Measurements from ENCODE around the gene FAR1.
"Not testable (repeated sequence)": the region's sequence is repeated elsewhere in the genome, so short reads cannot be mapped to it uniquely, and the experiment has no call there.

Gene FAR1, protein sequence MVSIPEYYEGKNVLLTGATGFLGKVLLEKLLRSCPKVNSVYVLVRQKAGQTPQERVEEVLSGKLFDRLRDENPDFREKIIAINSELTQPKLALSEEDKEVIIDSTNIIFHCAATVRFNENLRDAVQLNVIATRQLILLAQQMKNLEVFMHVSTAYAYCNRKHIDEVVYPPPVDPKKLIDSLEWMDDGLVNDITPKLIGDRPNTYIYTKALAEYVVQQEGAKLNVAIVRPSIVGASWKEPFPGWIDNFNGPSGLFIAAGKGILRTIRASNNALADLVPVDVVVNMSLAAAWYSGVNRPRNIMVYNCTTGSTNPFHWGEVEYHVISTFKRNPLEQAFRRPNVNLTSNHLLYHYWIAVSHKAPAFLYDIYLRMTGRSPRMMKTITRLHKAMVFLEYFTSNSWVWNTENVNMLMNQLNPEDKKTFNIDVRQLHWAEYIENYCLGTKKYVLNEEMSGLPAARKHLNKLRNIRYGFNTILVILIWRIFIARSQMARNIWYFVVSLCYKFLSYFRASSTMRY

DNA sequence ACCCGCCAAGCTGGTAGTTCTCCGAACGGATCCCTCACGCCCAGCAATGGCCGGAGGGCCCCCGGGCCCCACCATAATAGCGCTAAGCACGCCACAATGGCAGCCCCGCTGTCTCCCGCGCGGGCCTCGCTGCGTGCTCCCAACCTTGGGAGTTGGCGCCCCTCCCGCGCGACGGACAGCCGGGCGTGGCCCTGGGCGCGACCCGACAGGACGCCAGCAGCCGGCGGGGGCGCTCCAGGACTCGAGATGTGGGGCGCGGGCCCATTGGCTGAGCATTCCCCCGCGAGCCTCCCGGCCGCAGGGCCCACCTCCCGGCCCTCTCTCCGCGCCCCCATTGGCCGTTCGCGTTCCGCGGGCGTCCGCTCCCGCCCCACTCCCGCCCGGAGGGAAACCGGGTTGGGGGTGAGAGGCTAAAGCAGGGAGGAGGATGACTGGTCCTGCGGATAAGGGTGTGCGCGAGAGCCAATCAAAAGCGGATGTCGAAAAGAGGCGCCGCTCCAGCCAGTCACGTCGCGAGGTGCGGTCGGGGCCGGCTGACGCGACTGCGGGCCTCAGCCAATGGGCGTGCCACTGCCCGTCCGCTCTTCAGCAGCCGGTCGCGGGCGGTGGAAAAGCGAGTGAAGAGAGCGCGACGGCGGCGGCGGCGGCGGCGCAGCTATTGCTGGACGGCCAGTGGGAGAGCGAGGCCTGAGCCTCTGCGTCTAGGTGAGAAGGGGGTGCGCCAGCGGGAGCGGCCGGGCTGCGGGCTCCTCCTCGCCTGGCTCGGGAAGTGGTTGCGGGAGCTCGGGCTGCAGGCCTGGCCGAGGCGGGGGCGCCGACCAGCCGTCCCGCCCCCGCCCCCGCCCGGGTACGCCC lies at the start of gene FAR1:
TSS of gene FAR1 (plus strand) at position 567 of the 855 bp plus-strand sequence. CDS start 26,098 bp downstream, outside the sequence.
- Histone ChIP-seq H3K9me3 (ENCODE audit: low read length) (no peaks in the 10 kb centered on the region), H4K20me1 (ENCODE audit: insufficient read depth, low read length) (no peaks in the 10 kb centered on the region), H3K9ac (ENCODE audit: low read length) (peak within 1 kb of the TSS; percentile 77), H3F3A (ENCODE audit: insufficient read depth, low read length) (no peaks in the 10 kb centered on the region), H3K4me1 (ENCODE audit: insufficient read depth, low read length, severe bottlenecking) (peaks cover 33% of the 10 kb centered on the region), H3K4me3 (ENCODE audit: low read depth, low read length, poor library complexity, severe bottlenecking) (peak within 1 kb of the TSS; percentile 86), H3K27ac (ENCODE audit: low read depth, low read length, poor library complexity, severe bottlenecking) (peak within 1 kb of the TSS; percentile 45), H3K4me2 (ENCODE audit: low read length) (peak within 1 kb of the TSS; percentile 91), H3K27me3 (ENCODE audit: insufficient read depth, low read length) (no peaks in the 10 kb centered on the region), H3K79me2 (ENCODE audit: insufficient read depth, low read length) (peaks cover 44% of the 10 kb centered on the region), H3K9me2 (ENCODE audit: low read depth, low read length) (no peaks in the 10 kb centered on the region), H2AFZ (ENCODE audit: low read length) (peak within 1 kb of the TSS; percentile 97), H3K36me3 (ENCODE audit: insufficient read depth, low read length) (peaks cover 17% of the 10 kb centered on the region; the same call in 1 of the 2 replicates)
- TF ChIP-seq, protein P1, sequence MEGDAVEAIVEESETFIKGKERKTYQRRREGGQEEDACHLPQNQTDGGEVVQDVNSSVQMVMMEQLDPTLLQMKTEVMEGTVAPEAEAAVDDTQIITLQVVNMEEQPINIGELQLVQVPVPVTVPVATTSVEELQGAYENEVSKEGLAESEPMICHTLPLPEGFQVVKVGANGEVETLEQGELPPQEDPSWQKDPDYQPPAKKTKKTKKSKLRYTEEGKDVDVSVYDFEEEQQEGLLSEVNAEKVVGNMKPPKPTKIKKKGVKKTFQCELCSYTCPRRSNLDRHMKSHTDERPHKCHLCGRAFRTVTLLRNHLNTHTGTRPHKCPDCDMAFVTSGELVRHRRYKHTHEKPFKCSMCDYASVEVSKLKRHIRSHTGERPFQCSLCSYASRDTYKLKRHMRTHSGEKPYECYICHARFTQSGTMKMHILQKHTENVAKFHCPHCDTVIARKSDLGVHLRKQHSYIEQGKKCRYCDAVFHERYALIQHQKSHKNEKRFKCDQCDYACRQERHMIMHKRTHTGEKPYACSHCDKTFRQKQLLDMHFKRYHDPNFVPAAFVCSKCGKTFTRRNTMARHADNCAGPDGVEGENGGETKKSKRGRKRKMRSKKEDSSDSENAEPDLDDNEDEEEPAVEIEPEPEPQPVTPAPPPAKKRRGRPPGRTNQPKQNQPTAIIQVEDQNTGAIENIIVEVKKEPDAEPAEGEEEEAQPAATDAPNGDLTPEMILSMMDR (IDR thresholded peaks at IDR 0.05; ENCODE audit: low read length), result peak; percentile 60
- TF ChIP-seq EZH2 (IDR thresholded peaks at IDR 0.05; ENCODE audit: borderline replicate concordance, low read length), result no peak

DNA sequence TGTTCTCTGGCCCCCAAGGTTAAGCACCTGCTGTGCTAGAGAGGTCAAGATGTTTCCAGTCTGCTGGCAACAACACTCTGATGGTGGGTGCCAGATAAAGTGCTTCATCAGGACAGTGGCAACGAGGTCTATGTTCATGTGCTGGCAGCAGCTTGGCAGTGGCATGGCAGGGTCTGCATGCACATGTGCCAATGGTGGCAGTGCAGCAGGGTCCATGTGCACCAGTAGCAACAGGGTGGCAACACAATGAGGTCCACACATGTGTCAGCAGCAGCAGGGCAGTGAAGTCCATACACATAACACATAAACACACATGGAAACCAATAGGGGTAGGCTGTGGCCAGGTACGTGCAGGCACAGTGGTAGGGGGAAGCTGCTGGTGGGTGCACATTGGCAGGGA lies 48.4 kb upstream of the FAR1 start:
- Histone ChIP-seq H3K4me3 (ENCODE audit: low read depth, low read length, poor library complexity, severe bottlenecking) (no peak overlapping the region), H2AFZ (ENCODE audit: low read length) (no peak overlapping the region), H3K79me2 (ENCODE audit: insufficient read depth, low read length) (no peaks in the 10 kb centered on the region), H3K4me1 (ENCODE audit: insufficient read depth, low read length, severe bottlenecking) (no peaks in the 10 kb centered on the region), H3K9me2 (ENCODE audit: low read depth, low read length) (no peaks in the 10 kb centered on the region), H4K20me1 (ENCODE audit: insufficient read depth, low read length) (no peaks in the 10 kb centered on the region), H3F3A (ENCODE audit: insufficient read depth, low read length) (no peaks in the 10 kb centered on the region), H3K4me2 (ENCODE audit: low read length) (no peak overlapping the region), H3K27me3 (ENCODE audit: insufficient read depth, low read length) (no peaks in the 10 kb centered on the region), H3K27ac (ENCODE audit: low read depth, low read length, poor library complexity, severe bottlenecking) (no peak overlapping the region), H3K9me3 (ENCODE audit: low read length) (no peaks in the 10 kb centered on the region), H3K36me3 (ENCODE audit: insufficient read depth, low read length) (no peaks in the 10 kb centered on the region), H3K9ac (ENCODE audit: low read length) (no peak overlapping the region)
- TF ChIP-seq EZH2 (IDR thresholded peaks at IDR 0.05; ENCODE audit: borderline replicate concordance, low read length), result no peak
- TF ChIP-seq, protein P1 (IDR thresholded peaks at IDR 0.05; ENCODE audit: low read length), result no peak

- not testable (repeated sequence) for H2AFZ ChIP-seq (ENCODE audit: low read length); H3K79me2 ChIP-seq (ENCODE audit: insufficient read depth, low read length); H3K9ac ChIP-seq (ENCODE audit: low read length); H3K27me3 ChIP-seq (ENCODE audit: insufficient read depth, low read length); H3K4me2 ChIP-seq (ENCODE audit: low read length); H4K20me1 ChIP-seq (ENCODE audit: insufficient read depth, low read length); H3K4me3 ChIP-seq (ENCODE audit: low read depth, low read length, poor library complexity, severe bottlenecking); H3K9me2 ChIP-seq (ENCODE audit: low read depth, low read length); H3K9me3 ChIP-seq (ENCODE audit: low read length); H3K4me1 ChIP-seq (ENCODE audit: insufficient read depth, low read length, severe bottlenecking); H3K27ac ChIP-seq (ENCODE audit: low read depth, low read length, poor library complexity, severe bottlenecking); H3K36me3 ChIP-seq (ENCODE audit: insufficient read depth, low read length); H3F3A ChIP-seq (ENCODE audit: insufficient read depth, low read length)
Measured at GRCh38 chr11:13626818-13627217, 41.6 kb upstream of the FAR1 start.

DNA sequence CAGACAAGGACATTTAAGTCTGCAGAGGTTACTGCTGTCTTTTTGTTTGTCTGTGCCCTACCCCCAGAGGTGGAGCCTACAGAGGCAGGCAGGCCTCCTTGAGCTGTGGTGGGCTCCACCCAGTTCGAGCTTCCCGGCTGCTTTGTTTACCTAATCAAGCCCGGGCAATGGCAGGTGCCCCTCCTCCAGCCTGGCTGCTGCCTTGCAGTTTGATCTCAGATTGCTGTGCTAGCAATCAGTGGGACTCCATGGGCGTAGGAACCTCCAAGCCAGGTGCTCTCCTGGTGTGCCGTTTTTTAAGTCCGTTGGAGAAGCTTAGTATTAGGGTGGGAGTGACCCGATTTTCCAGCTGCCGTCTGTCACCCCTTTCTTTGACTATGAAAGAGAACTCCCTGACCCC lies 39.8 kb upstream of the FAR1 start:
- not testable (repeated sequence) for H3K36me3 ChIP-seq (ENCODE audit: insufficient read depth, low read length); H3K4me3 ChIP-seq (ENCODE audit: low read depth, low read length, poor library complexity, severe bottlenecking); H3F3A ChIP-seq (ENCODE audit: insufficient read depth, low read length); H3K9ac ChIP-seq (ENCODE audit: low read length); H3K27me3 ChIP-seq (ENCODE audit: insufficient read depth, low read length); H3K4me1 ChIP-seq (ENCODE audit: insufficient read depth, low read length, severe bottlenecking); H2AFZ ChIP-seq (ENCODE audit: low read length); H4K20me1 ChIP-seq (ENCODE audit: insufficient read depth, low read length); H3K9me2 ChIP-seq (ENCODE audit: low read depth, low read length); H3K79me2 ChIP-seq (ENCODE audit: insufficient read depth, low read length); H3K9me3 ChIP-seq (ENCODE audit: low read length); H3K27ac ChIP-seq (ENCODE audit: low read depth, low read length, poor library complexity, severe bottlenecking); H3K4me2 ChIP-seq (ENCODE audit: low read length)

Measured in OCI-LY1 (cell line).